ENCODE measurements around the gene OR11H6. TPM values are rescaled to one million over a fixed set of nuclear protein-coding genes. Genes with fewer than 3 reads are reported as not detected.

Gene OR11H6
- total and polyA plus RNA-seq, 9 donors = not detected

Small RNA genes within 50 kb of the gene (small RNA-seq; reads per million reads assigned to genes)
- gene GTF2IP22 = not detected

Other genes with a start within 250 kb of the OR11H6 start
- gene OR4K15, start 248.1 kb upstream of the OR11H6 start, total RNA-seq = not detected
- not detected for gene OR4K15, start 248.1 kb upstream of the OR11H6 start, polyA plus RNA-seq
- not detected for gene OR4Q2, start 221.5 kb upstream of the OR11H6 start, total RNA-seq
- not detected for gene OR4Q2, start 221.5 kb upstream of the OR11H6 start, polyA plus RNA-seq
- not detected for gene OR4K14, start 204.4 kb upstream of the OR11H6 start, total RNA-seq
- not detected for gene OR4K14, start 204.4 kb upstream of the OR11H6 start, polyA plus RNA-seq
- gene OR4K13, start 187.7 kb upstream of the OR11H6 start, total RNA-seq = not detected
- not detected for gene OR4K13, start 187.7 kb upstream of the OR11H6 start, polyA plus RNA-seq
- gene OR4L1, start 163.7 kb upstream of the OR11H6 start, total RNA-seq = not detected
- not detected for gene OR4L1, start 163.7 kb upstream of the OR11H6 start, polyA plus RNA-seq
- not detected for gene OR4K17, start 113.0 kb upstream of the OR11H6 start, total RNA-seq
- gene OR4K17, start 113.0 kb upstream of the OR11H6 start, polyA plus RNA-seq = not detected
- not detected for gene OR4N5, start 84.9 kb upstream of the OR11H6 start, total RNA-seq
- gene OR4N5, start 84.9 kb upstream of the OR11H6 start, polyA plus RNA-seq = not detected
- not detected for gene OR11G2, start 32.8 kb upstream of the OR11H6 start, total RNA-seq
- gene OR11G2, start 32.8 kb upstream of the OR11H6 start, polyA plus RNA-seq = not detected
- not detected for gene OR11H7, start 5.3 kb downstream of the OR11H6 start, total RNA-seq
- gene OR11H7, start 5.3 kb downstream of the OR11H6 start, polyA plus RNA-seq = not detected
- gene OR11H4, start 15.6 kb downstream of the OR11H6 start, total RNA-seq = not detected
- not detected for gene OR11H4, start 15.6 kb downstream of the OR11H6 start, polyA plus RNA-seq
- 10 to 100 TPM in 6 of 7 donors, 1 to 10 TPM in 1; 9.4 to 22.0 (median 17.1) TPM for gene TTC5, start 82.2 kb downstream of the OR11H6 start, total RNA-seq
- gene TTC5, start 82.2 kb downstream of the OR11H6 start, polyA plus RNA-seq = 10 to 100 TPM in 1 of 2 donors, 1 to 10 TPM in 1; 7.9 to 14.2 TPM
- 100 to 1,000 TPM in 2 of 7 donors, 10 to 100 TPM in 5; 57.1 to 140 (median 85.6) TPM for gene CCNB1IP1, start 109.6 kb downstream of the OR11H6 start, total RNA-seq
- gene CCNB1IP1, start 109.6 kb downstream of the OR11H6 start, polyA plus RNA-seq = 100 to 1,000 TPM; 104 to 150 TPM
- 10 to 100 TPM in 5 of 7 donors, 1 to 10 TPM in 2; 7.1 to 25.6 (median 22.8) TPM for gene PARP2, start 119.9 kb downstream of the OR11H6 start, total RNA-seq
- 10 to 100 TPM; 16.5 to 38.7 TPM for gene PARP2, start 119.9 kb downstream of the OR11H6 start, polyA plus RNA-seq
- 10 to 100 TPM in 6 of 7 donors, 1 to 10 TPM in 1; 8.2 to 24.0 (median 18.2) TPM for gene TEP1, start 189.8 kb downstream of the OR11H6 start, total RNA-seq
- gene TEP1, start 189.8 kb downstream of the OR11H6 start, polyA plus RNA-seq = 10 to 100 TPM in 1 of 2 donors, 1 to 10 TPM in 1; 8.5 to 29.1 TPM
- gene KLHL33, start 212.5 kb downstream of the OR11H6 start, total RNA-seq = 1 to 10 TPM in 2 of 7 donors, under 1 TPM in 5; under 0.01 to 1.2 (median 0.72) TPM
- 1 to 10 TPM in 1 of 2 donors, under 1 TPM in 1; 0.73 to 1.1 TPM for gene KLHL33, start 212.5 kb downstream of the OR11H6 start, polyA plus RNA-seq
- 10 to 100 TPM; 31.8 to 68.8 (median 37.6) TPM for gene OSGEP, start 231.1 kb downstream of the OR11H6 start, total RNA-seq
- gene OSGEP, start 231.1 kb downstream of the OR11H6 start, polyA plus RNA-seq = 10 to 100 TPM; 38.1 to 39.4 TPM
- gene APEX1, start 231.5 kb downstream of the OR11H6 start, total RNA-seq = 100 to 1,000 TPM; 141 to 172 (median 159) TPM
- gene APEX1, start 231.5 kb downstream of the OR11H6 start, polyA plus RNA-seq = 100 to 1,000 TPM; 182 to 292 TPM
- 10 to 100 TPM; 11.8 to 32.0 (median 24.2) TPM for gene PIP4P1, start 237.7 kb downstream of the OR11H6 start, total RNA-seq
- gene PIP4P1, start 237.7 kb downstream of the OR11H6 start, polyA plus RNA-seq = 10 to 100 TPM; 29.7 to 32.9 TPM
- gene PNP, start 245.7 kb downstream of the OR11H6 start, total RNA-seq = 1 to 10 TPM; 3.4 to 9.2 (median 7.1) TPM
- 10 to 100 TPM in 1 of 2 donors, 1 to 10 TPM in 1; 8.5 to 23.0 TPM for gene PNP, start 245.7 kb downstream of the OR11H6 start, polyA plus RNA-seq